Kidney epithelial cell (primary cell): Measurements from ENCODE around the gene HSPG2. TPM values are rescaled to one million over a fixed set of nuclear protein-coding genes. Genes with fewer than 3 reads are reported as not detected.

Experiments used
- DNase-seq: peaks from one replicate; pipeline ENCODE4 v3.0.0-alpha.2; 2010; ENCODE audit warnings: low read depth
- H3K27me3 ChIP-seq: 2 replicates; pipeline ENCODE4 v1.6.0; 2011; ENCODE audit warnings: low read length; ENCODE audit not compliant: control insufficient read depth, insufficient read depth
- H3K36me3 ChIP-seq: 2 replicates; pipeline ENCODE4 v1.5.1; 2011; ENCODE audit warnings: low read length; ENCODE audit not compliant: control insufficient read depth, insufficient read depth
- H3K4me3 ChIP-seq: 2 replicates; pipeline ENCODE4 v1.5.1; 2011; ENCODE audit warnings: low read depth, mild to moderate bottlenecking, control low read depth, low read length
- total RNA-seq: library from RNA; depleted of rRNA; stranded (reverse); fragments of >200 nt; gene quantifications from 2 replicates; pipeline ENCODE4 v1.2.3, GENCODE V29; 2015
- TF ChIP-seq, protein P1 (sequence below): IDR thresholded peaks from 2 replicates; pipeline ENCODE4 v1.5.1; 2011; ENCODE audit warnings: mild to moderate bottlenecking, moderate library complexity, low read length, control low read depth, inconsistent platforms; ENCODE audit not compliant: insufficient read depth, poor library complexity, severe bottlenecking

Gene HSPG2
- total RNA-seq, 1 donor from 2014 or later = 122 TPM

DNA sequence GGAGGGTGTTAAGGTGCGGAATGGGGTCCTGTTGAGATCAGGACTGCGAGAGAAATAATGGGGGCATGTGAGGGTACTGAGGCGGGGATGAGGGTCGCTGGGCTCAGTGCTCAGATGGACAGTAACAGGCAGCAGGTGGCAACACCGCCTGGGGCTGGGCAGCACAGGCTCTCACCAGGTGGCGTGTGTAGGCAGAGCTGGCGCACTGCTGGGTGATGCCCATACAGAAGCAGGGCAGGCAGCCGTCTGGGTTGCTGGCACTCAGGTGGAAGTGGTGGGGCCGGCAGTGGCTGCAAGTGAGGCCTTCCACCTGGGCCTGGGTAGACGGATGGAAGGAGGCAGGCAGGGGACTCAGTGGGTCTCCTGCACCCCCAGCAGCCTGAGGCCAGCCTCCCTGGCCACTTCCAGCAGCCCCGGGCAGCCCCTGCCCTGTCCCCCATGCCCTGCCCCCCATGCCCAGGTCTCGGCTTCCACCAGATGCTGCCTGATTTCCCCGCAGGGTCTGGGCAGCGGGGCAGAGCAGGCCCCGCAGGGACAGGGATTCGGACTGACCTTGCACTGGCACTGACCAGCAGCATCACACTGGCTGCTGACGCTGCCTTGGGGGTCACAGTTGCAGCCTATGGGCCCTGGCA, 64.5 kb downstream of the HSPG2 start:
- no peak for DNase-seq
- H3K4me3 ChIP-seq = no peak overlapping the region
- TF ChIP-seq, protein P1, sequence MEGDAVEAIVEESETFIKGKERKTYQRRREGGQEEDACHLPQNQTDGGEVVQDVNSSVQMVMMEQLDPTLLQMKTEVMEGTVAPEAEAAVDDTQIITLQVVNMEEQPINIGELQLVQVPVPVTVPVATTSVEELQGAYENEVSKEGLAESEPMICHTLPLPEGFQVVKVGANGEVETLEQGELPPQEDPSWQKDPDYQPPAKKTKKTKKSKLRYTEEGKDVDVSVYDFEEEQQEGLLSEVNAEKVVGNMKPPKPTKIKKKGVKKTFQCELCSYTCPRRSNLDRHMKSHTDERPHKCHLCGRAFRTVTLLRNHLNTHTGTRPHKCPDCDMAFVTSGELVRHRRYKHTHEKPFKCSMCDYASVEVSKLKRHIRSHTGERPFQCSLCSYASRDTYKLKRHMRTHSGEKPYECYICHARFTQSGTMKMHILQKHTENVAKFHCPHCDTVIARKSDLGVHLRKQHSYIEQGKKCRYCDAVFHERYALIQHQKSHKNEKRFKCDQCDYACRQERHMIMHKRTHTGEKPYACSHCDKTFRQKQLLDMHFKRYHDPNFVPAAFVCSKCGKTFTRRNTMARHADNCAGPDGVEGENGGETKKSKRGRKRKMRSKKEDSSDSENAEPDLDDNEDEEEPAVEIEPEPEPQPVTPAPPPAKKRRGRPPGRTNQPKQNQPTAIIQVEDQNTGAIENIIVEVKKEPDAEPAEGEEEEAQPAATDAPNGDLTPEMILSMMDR = no peak
- H3K36me3 ChIP-seq = peaks cover 5% of the 10 kb centered on the region
- H3K27me3 ChIP-seq = no peaks in the 10 kb centered on the region

DNA sequence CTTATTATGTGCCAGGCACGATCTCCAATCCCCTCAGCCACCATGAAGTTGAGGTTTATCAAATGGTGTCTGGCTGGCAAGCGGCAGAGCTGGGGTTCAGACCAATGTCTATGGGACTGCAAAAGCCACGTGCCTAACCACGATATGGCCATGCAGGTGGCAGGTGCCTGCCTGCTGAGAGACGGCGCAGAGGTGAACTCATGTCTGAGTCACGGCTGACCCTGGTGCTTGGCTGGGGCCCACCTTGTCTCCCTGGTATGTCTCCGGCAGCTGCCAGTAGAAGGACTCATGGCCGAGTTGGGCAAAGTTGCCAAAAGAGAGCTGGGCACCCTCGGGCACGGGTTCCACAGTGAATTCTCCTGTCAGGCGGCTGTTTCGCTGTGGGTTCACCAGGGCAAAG, 65.2 kb downstream of the HSPG2 start:
- DNase-seq = peak; percentile 14
- peaks cover 5% of the 10 kb centered on the region for H3K36me3 ChIP-seq
- TF ChIP-seq, protein P1 = no peak
- H3K27me3 ChIP-seq = no peaks in the 10 kb centered on the region
- no peak overlapping the region for H3K4me3 ChIP-seq

DNA sequence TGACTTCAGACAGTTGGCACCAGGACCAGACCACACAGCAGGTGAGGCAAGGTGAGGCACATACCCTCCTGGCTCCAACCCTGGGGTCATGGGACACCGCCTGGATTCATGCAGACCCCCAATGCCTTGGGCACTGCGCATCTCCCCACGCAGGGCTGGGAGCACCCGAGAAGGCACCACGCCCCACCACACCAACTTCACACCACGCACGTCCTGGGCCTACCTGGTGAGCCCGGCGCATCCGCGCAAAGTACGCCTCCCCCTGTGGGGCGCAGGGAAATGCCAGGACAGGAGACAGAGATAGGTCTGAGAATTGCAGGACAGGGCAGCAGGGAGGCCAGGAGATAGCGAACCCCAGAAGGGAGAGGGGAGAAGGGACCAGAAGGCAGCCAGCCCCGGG, 66.5 kb downstream of the HSPG2 start:
- no peak for DNase-seq
- no peaks in the 10 kb centered on the region for H3K27me3 ChIP-seq
- TF ChIP-seq, protein P1 = no peak
- H3K36me3 ChIP-seq = peaks cover 4% of the 10 kb centered on the region
- H3K4me3 ChIP-seq = no peak overlapping the region

DNA sequence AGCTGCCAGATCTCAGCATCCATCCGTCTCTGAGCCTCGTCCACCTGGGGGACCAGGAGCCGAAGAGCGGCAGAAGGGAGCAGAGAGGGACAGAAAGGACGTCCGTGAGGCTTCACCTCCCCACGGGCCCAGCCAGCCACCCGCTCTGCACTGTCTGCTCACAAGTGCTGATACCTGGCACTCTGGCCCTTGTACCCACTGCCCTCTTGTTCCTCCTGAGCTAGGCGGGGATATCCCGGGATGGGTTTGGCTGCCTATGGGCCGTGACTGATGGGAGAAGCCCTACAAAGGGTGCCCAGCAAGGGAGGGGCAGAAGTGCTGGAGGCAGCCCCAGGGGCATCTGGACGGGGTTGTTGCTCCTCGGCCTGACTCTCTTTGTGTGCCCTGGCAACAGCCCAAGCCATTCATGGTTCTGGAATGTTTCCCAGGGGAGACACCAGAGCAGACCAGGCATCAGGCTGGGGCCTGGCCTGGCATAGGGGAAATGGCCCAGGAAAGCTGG, 67.4 kb downstream of the HSPG2 start:
- peak; percentile 85 for DNase-seq
- H3K36me3 ChIP-seq = peaks cover 6% of the 10 kb centered on the region
- TF ChIP-seq, protein P1 = no peak
- no peaks in the 10 kb centered on the region for H3K27me3 ChIP-seq
- H3K4me3 ChIP-seq = no peak overlapping the region

DNA sequence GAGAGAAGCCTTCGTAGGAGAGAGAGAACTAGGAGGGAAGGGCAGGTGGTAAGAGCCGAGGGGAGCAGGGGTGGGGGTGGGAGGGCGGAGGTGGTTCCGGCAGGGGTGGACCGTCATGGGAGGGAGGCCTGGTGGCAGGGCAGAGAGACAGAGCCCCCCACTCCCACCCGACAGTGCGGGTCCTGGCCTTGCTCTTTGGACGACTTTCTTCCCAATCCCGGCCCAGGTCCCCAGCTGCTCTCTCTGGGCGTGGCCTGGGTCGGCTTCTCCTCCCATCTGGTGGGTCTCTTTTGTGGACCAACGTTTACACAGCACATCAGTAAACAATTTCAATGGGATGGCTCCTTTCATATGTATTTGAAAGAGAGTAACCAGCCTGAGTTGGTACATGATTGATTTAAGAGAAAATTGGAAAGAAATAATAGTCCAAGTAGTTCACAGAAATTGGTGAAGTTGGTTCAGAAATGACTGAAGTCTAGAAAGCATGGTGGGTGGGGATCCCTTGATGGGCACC, 68.1 kb downstream of the HSPG2 start:
- TF ChIP-seq, protein P1 = no peak
- Histone ChIP-seq H3K36me3 (peaks cover 6% of the 10 kb centered on the region), H3K27me3 (no peaks in the 10 kb centered on the region), H3K4me3 (no peak overlapping the region)
- no peak for DNase-seq

DNA sequence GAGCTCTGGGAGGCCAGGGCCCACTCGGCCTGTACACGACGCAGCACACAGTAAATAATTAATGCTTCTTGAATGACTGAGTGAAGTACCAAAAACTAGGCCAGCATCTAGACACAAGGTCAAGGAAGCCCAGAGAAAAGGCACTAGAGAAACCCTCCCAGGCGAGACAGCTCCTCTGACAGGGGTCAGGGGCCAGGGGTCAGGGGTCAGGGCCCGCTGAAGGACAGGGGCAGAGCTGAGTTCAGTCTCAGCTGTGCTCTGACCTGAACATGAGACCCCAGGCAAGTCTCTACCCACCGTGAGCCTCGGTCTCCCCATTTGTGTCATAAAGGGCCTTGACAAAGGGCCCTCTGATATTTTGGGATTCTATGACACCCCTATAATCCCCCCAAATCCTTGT, 68.6 kb downstream of the HSPG2 start:
- TF ChIP-seq, protein P1 = no peak
- H3K36me3 ChIP-seq = peaks cover 4% of the 10 kb centered on the region
- no peak overlapping the region for H3K4me3 ChIP-seq
- no peak for DNase-seq
- no peaks in the 10 kb centered on the region for H3K27me3 ChIP-seq
